ENCODE measurements around the gene TIMM10B.

DNA sequence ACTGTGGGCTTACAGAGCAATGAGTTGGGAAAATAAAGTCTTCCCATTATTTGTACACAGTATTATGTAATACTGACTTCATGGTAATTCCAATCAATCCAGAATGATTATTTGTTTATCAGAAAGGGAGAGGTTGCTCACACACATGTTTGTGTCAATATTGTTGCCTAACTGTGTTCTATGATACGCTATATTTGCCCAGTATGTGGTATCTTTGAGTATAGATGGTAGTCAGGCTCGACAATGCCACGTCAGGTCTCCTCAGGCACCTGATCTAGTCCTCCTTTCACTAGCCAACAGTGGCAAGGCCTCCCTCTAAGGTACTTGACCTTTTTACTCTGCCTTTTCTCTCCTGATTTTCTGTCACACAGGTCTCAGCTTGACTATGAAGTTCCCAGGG lies 21.1 kb downstream of the TIMM10B start:
- TF ChIP-seq, protein P1, sequence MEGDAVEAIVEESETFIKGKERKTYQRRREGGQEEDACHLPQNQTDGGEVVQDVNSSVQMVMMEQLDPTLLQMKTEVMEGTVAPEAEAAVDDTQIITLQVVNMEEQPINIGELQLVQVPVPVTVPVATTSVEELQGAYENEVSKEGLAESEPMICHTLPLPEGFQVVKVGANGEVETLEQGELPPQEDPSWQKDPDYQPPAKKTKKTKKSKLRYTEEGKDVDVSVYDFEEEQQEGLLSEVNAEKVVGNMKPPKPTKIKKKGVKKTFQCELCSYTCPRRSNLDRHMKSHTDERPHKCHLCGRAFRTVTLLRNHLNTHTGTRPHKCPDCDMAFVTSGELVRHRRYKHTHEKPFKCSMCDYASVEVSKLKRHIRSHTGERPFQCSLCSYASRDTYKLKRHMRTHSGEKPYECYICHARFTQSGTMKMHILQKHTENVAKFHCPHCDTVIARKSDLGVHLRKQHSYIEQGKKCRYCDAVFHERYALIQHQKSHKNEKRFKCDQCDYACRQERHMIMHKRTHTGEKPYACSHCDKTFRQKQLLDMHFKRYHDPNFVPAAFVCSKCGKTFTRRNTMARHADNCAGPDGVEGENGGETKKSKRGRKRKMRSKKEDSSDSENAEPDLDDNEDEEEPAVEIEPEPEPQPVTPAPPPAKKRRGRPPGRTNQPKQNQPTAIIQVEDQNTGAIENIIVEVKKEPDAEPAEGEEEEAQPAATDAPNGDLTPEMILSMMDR (IDR thresholded peaks at IDR 0.05) = no peak
- TF ChIP-seq POLR2A (IDR thresholded peaks at IDR 0.05) = no peak
- no peak for TF ChIP-seq EP300 (IDR thresholded peaks at IDR 0.05)
